Dedifferentiated amniotic fluid mesenchymal stem cell (primary cell): Measurements from ENCODE around the gene RNF212.
"Not testable (repeated sequence)": the region's sequence is repeated elsewhere in the genome, so short reads cannot be mapped to it uniquely, and the experiment has no call there.

Experiments used
- DNase-seq: peaks from one replicate; pipeline ENCODE4 v3.0.0-alpha.2; 2016; ENCODE audit errors: extremely low spot score

Gene RNF212, protein sequence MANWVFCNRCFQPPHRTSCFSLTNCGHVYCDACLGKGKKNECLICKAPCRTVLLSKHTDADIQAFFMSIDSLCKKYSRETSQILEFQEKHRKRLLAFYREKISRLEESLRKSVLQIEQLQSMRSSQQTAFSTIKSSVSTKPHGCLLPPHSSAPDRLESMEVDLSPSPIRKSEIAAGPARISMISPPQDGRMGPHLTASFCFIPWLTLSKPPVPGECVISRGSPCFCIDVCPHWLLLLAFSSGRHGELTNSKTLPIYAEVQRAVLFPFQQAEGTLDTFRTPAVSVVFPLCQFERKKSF

DNA sequence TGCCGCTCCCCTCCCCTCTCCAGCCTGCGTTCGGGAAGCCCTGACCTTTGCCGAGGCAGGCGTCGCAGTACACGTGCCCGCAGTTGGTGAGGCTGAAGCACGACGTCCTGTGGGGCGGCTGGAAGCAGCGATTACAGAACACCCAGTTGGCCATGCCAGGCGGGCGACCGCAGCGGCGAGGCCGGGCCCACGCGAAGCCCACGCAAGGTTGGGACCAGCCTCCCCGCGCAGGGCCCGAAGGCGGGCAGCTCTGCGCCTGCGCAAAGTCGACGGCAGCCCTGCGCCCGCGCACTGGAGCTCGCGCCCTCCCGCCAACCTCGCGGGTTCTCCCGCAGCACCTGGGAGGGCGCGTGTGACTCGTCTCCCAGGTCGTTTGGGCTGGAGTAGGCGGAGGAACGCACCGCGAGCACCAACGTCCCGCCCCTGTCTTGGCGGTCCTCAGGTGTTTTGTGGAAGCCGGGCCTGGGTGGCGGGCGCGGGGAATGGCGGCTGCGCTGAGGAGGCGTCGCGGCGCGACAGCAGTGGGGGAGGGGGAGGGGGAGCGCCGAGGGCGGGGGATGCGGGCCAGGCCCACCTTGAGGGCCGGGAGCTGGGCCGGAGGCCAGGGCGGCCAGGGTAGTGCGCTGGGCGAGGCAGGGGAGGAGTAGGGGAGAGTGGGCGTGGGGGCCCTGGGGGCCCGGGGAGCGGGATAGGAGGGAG is at the start of gene RNF212:
RNF212 (minus strand) TSS at position 254 of the 699 bp plus-strand sequence; CDS start at position 154, 100 bp downstream.
- DNase-seq: no peak

DNA sequence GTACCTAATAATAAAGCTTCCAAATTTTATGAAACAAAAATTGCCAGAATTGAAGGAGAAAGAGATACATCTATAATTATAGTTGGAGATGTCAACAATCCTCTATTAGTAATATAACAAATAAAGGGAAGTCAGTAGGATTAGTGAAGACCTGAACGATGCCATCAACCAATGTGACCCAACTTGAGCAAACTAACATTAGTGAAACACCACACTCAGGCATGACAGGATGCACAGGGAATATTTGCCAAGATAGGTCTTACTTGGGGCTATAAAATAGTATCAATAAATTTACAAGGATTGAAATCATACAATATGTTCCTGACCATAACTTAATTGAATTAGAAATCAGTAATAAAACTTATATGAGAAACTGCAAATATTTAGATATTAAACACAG is 47.0 kb upstream of the RNF212 start:
- DNase-seq: no peak

DNA sequence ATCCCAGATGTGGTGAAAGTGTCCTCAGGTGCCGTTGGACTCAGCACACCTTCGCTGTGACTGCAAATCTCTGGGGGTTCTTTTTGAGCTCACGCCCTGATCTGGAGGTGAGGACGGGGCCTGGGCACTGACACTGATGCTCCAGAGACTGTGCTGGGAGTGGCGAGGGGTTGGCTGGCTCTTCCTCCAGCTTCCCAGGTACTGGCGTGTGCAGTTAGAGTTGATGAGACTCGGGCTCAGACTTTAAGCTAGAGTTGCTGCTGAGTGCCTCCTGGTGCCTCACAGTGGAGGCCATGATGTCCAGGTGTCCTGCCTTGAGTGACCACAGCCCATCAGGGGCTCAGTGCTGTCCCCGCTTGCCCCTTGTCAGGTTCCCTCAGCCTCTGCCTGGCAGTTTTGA is 42.7 kb upstream of the RNF212 start:
- DNase-seq: no peak

DNA sequence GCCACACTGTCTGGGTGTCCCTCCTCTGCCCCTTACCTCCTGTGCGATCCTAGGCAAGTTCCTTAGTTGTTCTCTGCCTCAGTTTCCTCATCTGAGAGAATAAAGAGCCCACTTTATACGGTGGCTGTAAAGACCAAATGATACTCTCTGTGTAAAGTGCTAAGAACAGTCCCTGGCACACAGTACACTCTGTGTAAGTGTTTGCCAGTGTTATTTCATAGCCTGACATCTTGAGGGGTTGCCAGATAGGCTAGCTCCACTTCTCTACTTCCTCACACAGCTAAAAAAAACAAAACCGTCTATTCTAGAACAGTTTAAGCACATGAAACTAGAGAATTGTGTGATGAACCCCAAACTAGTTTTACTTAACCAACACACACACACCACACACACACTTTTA is 42.0 kb upstream of the RNF212 start:
- DNase-seq: no peak

DNA sequence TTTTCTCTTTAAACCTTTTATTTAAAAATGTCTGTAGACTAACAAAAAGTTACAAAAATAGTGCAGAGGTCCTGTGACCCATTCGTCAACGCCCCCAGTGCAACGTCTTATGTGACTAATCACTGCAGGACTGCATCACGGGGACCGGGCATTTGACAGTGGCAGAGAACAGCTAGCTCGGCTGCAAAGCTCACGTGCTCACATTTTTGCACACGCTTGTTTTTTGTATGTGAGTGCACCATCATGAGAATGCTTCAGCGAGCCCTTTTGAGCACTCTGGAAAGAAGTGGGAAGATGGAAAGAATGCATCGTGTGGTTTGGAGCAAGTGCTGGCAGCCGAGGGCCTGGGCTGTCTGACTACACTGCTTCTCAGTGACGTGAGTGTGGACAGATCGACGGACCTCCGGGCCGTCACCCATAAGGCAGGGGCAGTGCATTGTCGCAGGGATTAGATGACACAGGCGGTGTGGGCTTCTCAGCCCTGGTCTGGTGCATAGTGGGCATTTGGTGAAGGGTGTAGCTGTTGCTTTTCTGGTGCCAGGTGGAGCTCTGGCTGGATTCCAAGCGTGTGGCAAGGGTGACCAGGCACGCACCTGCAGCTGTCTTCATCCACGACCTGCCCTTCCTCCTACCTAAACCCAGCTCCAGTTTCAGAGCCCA is 41.3 kb upstream of the RNF212 start:
- DNase-seq: no peak

DNA sequence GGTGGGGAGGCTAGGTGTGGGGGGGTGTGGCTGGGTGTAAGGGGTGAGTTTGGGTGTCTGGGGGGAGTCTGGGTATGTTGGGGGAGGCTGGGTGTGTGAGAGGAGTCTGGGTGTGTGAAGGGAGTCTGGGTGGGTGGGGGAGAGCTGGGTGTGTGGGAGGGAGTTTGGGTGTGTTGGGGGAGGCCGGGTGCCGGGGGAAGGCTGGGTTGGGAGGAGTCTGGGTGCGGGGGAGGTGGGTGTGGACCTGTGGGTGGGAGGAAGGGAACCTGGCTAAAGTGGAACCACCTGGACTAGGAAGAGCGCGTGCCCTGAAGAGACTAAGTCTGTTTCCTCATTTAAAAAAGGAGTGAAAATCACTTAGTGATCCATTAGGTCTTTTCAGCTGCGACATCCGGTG is 40.8 kb upstream of the RNF212 start:
- no peak for DNase-seq

DNA sequence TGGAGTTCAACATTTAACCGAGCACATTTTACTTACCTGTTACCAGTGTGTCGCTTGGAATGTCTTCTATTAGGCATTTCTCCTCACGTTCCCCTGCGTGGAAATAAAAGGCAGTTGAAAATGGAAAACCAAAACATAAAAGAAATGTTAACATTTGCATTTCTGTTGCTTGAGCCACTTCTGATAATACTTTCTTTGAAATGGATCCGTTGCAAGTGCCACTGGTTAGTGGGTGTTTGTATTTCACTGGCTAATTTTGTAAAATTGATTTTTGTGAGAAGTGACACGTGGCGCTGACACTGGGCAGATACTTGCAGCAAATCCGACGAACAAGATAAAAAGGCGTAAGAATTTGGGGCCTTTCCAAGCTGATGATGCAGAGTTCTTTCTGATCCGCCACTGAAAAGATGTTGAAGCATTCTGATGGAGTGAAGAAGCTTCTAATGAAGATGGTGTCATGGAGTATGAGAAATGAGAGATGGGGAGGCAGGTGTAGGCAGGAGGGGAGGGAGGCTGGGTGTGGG is 40.3 kb upstream of the RNF212 start:
- no peak for DNase-seq

DNA sequence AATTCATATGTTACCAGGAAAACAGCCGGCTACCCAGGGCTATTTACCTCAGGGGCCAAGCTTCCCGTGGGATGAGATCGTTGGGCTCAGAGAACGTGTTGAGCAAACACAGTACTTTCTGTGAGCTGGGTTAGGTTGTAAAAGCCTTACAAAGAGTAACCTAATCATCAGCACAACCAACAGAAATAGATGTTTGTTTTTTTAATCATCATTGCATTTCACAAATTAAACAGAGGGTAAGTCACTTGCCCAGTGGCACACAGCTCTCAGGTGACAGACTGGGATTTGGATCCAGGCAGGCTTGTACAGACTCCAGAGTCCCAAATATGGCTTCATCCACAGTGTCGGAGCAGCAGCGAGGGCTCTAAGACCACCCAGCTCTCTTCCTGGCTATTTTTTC is 38.9 kb upstream of the RNF212 start:
- DNase-seq: no peak

DNA sequence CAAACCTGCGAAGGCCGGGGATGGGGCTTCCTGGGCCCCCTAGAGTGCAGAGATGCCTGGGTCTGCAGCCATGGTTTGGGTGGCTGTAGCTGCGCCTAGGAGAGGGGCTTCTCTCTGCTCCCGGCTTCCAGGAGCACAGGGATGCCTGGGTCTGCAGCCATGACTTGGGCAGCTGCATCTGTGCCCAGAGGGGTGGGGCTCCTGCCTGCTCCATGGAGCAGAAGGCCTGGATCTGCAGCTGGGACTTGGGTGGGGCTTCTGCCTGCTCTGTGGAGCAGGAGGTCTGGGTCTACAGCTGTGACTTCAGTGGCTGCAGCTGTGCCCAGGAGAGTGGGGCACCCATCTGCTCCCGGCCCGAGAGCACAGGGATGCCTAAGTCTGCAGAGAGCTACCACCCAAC is 38.2 kb upstream of the RNF212 start:
- no peak for DNase-seq

DNA sequence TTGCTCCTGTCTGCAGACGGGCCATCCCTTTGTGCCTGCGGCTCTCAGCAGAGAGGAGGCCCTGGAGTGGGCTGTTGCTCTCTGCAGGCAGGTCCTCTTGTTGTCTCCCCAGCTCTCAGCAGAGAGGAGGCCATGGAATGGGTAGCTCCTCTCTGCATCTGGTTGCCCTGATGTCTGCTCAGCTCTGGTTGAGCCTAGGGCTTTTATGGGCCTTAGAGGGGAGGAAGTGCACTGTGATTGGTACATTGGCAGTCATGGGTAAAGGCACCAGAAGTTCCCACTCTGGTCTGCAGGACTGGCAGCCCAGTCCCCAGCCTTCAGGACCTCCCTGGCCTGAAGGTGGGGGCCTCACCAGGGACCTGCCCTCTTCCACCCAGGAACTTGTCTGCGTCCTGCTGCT is 37.5 kb upstream of the RNF212 start:
- no peak for DNase-seq

DNA sequence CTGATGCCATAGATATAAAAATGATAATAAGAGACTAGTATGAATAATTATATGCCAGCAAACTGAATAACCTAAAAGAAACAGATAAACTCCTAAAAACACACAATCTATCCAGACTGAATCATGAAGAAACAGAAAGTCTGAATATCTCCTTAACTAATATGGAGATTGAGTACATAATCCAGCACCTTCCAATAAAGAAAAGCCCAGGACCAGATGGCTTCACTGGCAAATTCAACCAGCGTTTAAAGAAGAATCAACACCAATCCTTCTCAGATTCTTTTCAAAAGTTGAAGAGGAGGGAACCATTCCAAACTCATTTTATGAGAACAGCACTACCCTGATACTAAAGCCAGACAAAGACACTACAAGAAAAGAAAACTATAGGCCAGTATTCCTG is 26.5 kb upstream of the RNF212 start:
- no peak for DNase-seq

DNA sequence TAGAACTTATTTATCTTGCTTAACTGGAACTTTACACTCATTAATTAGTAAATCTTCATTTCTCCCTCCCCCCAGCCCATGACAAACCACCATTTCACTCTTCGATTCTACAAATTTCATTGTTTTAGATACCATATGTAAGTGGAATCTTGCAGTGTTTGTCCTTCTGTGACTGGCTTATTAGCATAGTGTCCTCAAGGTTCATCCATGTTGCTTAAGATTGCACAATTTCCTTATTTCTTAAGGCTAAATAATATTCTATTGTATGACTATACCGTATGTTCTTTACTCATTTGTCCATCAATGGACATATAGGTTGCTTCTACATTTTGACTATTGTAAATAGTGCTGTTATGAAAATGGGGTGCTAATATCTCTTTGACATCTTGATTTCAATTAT is 24.5 kb upstream of the RNF212 start:
- no peak for DNase-seq

DNA sequence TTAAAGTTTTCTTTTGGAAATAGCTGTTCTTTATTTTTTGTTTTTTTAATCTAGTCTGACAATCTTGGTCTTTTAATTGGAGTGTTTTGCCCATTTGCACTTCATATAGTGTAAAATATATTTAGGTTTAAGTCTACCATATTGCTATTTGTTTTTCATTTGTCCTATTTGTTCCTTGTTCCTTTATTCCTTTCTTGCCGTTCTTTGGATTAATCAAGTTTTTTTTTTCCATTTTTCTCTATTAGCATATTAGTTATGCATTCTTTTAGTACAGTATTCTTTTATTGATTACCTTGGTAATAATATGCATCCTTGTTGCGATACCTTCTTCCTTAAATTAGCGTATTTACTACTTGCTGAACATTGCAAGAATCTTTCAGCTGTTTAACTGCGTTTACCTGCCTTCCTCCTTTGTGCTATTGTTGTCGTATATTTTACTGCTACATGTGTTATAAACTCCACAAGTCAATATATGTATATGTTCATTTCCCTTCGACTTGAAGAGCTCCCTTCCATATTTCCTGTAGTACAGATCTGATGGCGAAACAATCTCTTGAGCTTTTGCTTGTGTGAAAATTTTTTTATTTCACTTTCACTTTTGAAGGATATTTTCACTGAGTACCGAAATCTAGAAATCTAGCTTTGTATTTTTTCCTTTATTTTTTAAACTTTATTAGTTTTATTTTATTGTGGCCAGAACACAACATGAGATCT is 23.9 kb upstream of the RNF212 start:
- no peak for DNase-seq

DNA sequence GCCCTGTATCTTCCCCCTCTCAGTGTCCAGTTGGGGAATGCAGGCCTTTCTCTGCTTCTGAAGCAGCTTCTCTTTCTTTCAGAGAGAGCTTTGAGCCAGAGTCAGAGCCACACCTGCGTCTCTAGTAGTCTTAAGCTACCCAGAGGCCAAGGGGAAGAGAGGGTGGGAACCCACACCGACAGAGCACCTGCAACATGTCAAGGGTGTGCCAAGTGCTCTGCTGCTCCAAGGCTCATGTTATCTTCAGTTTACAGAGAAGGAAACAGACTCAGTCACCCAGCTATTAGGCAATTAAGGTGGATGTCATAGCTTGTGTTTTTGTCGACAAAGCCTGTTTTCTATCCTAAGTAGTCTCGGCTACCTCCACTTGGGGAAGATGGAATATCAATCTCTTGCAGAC is 22.7 kb upstream of the RNF212 start:
- DNase-seq: no peak

DNA sequence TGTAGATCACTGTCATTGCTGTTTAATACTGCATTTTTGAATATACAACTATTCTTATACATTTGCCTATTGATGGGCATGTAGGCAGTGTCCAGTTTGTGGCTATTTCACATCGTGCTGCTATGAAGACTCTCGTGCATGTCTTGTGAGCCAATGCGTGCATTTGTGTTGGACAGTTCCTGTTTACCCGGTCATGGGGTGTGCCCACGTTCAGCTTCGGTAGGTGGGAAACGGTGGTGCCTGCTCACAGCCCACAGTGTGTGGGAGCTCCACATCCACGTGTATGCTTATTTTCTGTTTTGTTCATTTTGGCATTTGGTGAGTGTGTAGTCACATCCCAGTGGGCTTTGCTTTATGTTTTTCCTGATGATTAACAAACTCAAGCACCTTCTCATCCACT is 19.7 kb upstream of the RNF212 start:
- DNase-seq: no peak

DNA sequence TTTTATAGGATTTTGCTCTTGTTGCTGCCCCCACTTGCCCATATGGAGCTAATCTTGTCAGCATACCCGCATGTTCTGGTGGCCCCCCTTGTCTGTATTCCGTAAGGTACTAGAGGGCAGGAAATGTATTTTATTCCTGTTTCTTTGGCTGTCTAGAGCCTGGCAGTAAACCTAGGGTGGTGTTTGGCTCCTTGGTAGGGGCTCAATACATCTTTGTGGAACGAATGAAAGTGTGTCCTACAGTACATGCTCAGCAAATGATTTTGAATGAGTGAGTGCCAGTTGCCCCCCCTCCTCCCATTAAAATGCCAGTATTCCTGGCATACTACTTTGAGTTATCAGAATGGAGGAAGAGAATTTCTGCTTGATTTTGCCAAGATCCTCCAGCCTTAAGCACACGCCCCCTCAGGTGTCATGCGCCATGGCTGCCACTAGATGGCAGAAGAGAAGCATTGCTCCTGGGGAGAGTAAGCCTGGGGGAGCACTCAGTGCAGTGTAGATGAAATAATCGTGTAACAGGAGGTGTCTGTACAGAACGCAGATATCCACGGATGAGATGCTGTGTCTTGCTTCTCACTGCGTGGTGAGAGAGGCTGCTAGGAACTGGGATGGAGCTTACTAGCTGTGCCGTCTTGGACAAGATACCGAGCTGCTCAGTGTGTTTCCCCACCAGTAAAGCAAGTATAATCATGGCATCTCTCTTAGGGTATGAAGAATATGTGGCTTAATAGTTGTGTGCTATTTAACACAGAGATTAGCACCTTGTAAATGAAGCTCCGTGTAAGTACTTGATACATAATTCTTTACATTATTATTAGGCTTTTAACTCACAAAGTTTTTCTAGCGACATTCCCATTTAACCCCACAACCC is 17.2 kb upstream of the RNF212 start:
- DNase-seq: peak; percentile 70

DNA sequence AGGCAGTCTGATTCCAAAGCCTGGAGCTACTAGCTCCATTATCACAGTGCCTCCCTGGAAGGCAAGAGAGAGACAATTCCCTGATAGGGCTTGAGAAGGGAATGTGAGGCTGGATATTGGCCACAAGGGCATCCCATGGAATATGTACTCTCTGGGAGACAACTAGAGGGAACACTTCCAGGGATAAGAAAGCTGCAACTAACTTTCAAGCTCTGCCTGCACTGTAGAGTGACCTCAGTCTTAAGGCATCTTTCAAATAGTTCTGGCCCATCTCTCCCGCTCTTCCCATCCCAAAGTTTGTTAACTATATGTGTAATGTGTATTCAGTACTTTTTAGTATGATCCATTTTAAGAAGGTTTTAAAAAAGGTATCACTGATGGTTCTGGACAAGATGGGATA is 13.1 kb upstream of the RNF212 start:
- peak; percentile 34 for DNase-seq

DNA sequence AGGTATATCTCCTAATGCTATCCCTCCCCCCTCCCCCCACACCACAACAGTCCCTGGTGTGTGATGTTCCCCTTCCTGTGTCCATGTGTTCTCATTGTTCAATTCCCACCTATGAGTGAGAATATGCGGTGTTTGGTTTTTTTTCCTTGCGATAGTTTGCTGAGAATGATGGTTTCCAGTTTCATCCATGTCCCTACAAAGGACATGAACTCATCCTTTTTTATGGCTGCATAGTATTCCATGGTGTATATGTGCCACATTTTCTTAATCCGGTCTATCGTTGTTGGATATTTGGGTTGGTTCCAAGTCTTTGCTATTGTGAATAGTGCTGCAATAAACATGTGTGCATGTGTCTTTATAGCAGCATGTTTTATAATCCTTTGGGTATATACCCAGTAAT is 12.1 kb upstream of the RNF212 start:
- not testable (repeated sequence) for DNase-seq

DNA sequence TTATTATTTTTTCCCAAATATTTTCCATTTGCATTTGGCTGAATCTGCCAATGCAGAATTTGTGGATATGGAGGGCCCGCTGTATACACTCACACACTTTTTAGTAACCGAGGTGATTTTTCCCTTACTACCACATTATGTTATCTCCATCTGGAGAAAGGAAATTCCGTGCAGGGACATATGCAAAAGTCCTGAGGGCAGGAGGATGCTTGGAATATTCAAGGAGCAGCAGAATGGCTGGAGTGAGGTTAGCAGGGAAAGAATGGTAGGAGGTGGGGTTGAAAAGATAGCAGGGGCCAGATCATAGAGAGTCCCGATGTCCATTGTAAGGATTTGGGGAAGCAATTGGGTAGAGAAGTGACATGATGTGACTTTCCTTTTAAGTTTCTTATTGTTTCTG is 11.5 kb upstream of the RNF212 start:
- no peak for DNase-seq

DNA sequence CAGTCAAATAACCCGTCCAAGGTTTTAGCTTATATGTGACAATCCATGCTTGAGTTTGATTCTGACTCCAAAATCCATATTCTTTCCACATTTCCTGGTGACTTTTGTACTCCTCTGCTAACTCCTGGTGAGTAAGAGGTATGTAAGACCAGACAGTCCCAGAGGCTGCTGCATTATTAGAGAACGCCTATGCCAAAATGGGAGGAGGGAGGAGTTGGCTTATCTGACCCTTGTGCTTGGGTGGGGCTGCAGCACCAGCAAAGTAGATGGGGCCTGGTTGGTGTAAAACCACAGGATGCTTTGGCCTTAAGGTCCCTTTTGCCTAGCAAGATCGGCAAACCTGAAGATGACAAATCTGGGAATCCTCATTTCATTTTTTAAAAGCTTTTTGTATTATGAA is 9.1 kb upstream of the RNF212 start:
- DNase-seq: no peak

DNA sequence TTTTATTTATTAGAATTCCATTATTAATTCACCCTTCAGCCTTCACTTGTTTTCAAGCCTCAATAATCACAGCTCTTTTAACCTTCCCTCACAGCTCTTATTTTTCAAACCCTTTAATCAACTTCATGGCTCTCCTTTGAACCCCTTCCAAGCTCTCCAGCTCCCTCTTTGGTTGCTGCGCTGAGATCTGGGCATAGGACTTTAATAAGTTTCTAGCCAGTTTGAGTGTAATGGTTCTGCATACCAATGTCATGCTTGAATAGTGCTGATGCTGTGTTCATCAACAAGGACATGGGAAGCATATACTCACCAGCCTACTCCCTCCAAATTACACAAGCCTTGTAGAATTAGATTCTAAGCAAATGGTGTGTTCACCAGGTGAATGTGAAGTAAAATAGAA is 3.5 kb upstream of the RNF212 start:
- no peak for DNase-seq
